ENCODE data around the gene C9orf78. TPM values are rescaled to one million over a fixed set of nuclear protein-coding genes. Genes with fewer than 3 reads are reported as not detected.

Gene C9orf78
- total and polyA plus RNA-seq, 9 of the 15 experiments (the other 6 are each of a cell fraction or from before 2014, with no cell fraction given), result 94.6 to 266 (median 202) TPM

- TF ChIP-seq CGGBP1 (CRISPR knock-in tag; IDR thresholded peaks at IDR 0.05), result 0 out of 2 replicates have a peak, but pooled peaks have one; percentile 75
- no peak for TF ChIP-seq ZNF644 (tag; IDR thresholded peaks at IDR 0.05; ENCODE audit: low read depth)
- no peak for TF ChIP-seq ZNF655 (CRISPR knock-in tag; IDR thresholded peaks at IDR 0.05)
- 0 out of 2 replicates have a peak, but pooled peaks have one; percentile 39 for TF ChIP-seq ZSCAN32 (CRISPR knock-in tag; IDR thresholded peaks at IDR 0.05)
- no peak for TF ChIP-seq RBM17 (IDR thresholded peaks at IDR 0.05; ENCODE audit: borderline replicate concordance, low read depth, low read length)
- no peak for TF ChIP-seq NR3C1 (CRISPR knock-in tag; IDR thresholded peaks at IDR 0.05)
- TF ChIP-seq FOXJ3 (CRISPR knock-in tag; IDR thresholded peaks at IDR 0.05), result no peak
- TF ChIP-seq E2F4 (CRISPR knock-in tag; IDR thresholded peaks at IDR 0.05; ENCODE audit: low read depth), result no peak
- TF ChIP-seq PHB2 (IDR thresholded peaks at IDR 0.05; ENCODE audit: low read depth), result no peak
- no peak for TF ChIP-seq CHCHD3 (CRISPR knock-in tag; IDR thresholded peaks at IDR 0.05)
- TF ChIP-seq NCOA1 (IDR thresholded peaks at IDR 0.05; ENCODE audit: low read depth), result peak; percentile 26; the same call in 1 of the 2 replicates
- no peak for TF ChIP-seq ZNF699 (CRISPR knock-in tag; IDR thresholded peaks at IDR 0.05; ENCODE audit: insufficient replicate concordance)
- no peak for TF ChIP-seq KDM1A (IDR thresholded peaks at IDR 0.05)
- TF ChIP-seq MYC (IDR thresholded peaks at IDR 0.05; ENCODE audit: low read depth, low read length), result no peak
- peak; percentile 90; the same call in 1 of the 2 replicates for TF ChIP-seq MYC (CRISPR knock-in tag; IDR thresholded peaks at IDR 0.05; ENCODE audit: borderline replicate concordance, low read depth)
- no peak for TF ChIP-seq ZNF124 (CRISPR knock-in tag; IDR thresholded peaks at IDR 0.05)
- TF ChIP-seq SIRT6 (IDR thresholded peaks at IDR 0.05; ENCODE audit: low read depth, low read length), result no peak
- 0 out of 2 replicates have a peak, but pooled peaks have one; percentile 14 for TF ChIP-seq ZNF583 (CRISPR knock-in tag; IDR thresholded peaks at IDR 0.05)
- TF ChIP-seq NKRF (IDR thresholded peaks at IDR 0.05; ENCODE audit: borderline replicate concordance), result no peak
- no peak for TF ChIP-seq MXI1 (IDR thresholded peaks at IDR 0.05; ENCODE audit: low read depth, low read length)
- no peak for TF ChIP-seq NEUROD1 (IDR thresholded peaks at IDR 0.05; ENCODE audit: borderline replicate concordance, low read depth, low read length, partially characterized antibody)
- 0 out of 2 replicates have a peak, but pooled peaks have one; percentile 74 for TF ChIP-seq ZNF224 (CRISPR knock-in tag; IDR thresholded peaks at IDR 0.05)
- TF ChIP-seq, protein P1, sequence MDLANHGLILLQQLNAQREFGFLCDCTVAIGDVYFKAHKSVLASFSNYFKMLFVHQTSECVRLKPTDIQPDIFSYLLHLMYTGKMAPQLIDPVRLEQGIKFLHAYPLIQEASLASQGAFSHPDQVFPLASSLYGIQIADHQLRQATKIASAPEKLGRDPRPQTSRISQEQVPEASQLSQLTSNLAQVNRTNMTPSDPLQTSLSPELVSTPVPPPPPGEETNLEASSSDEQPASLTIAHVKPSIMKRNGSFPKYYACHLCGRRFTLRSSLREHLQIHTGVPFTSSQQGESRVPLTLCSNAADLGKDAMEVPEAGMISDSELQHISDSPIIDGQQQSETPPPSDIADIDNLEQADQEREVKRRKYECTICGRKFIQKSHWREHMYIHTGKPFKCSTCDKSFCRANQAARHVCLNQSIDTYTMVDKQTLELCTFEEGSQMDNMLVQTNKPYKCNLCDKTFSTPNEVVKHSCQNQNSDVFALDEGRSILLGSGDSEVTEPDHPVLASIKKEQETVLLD (IDR thresholded peaks at IDR 0.05), result no peak; the same call in 1 of the 2 replicates
- no peak for TF ChIP-seq RBM39 (optimal IDR thresholded peaks at IDR 0.05; ENCODE audit: low read depth, low read length)
- TF ChIP-seq GATAD2A (IDR thresholded peaks at IDR 0.05), result no peak
Observed at GRCh38 chr9:129834489-129835127, 467 bp downstream of the C9orf78 start (continued).
